Tibial nerve (tissue), 4 donors: ENCODE data around the gene GBGT1. TPM values are rescaled to one million over a fixed set of nuclear protein-coding genes. Genes with fewer than 3 reads are reported as not detected.

Experiments
- DNase-seq, 2 donors: peaks; one replicate each; pipeline ENCODE4 v3.0.0-alpha.2; 2019; ENCODE audit warnings: low spot score in 2 of 2
- H3K27ac ChIP-seq, 4 donors: fragments of 200-600 bp; sonication (generic) in 3 of 4; one replicate each; pipeline ENCODE4 v1.5.1; 2017 to 2019; ENCODE audit warnings: mild to moderate bottlenecking in 1 of 4
- H3K27me3 ChIP-seq, 2 donors: fragments of 200-600 bp; sonication (generic) in 1 of 2; one replicate each; pipeline versions ENCODE4 v1.5.1 to v1.6.0; 2017 to 2019
- H3K36me3 ChIP-seq, 3 donors: fragments of 200-600 bp; sonication (generic); one replicate each; pipeline ENCODE4 v1.5.1; 2018 to 2019
- H3K4me1 ChIP-seq, 4 donors: fragments of 200-600 bp; sonication (generic) in 3 of 4; one replicate each; pipeline ENCODE4 v1.5.1; 2017 to 2019
- H3K4me3 ChIP-seq, 4 donors: fragments of 200-600 bp; sonication (generic) in 3 of 4; one replicate each; pipeline ENCODE4 v1.5.1; 2017 to 2019; ENCODE audit warnings: mild to moderate bottlenecking in 1 of 4, moderate library complexity in 1 of 4
- H3K9me3 ChIP-seq, 4 donors: fragments of 200-600 bp; sonication (generic) in 3 of 4; one replicate each; pipeline ENCODE4 v1.5.1; 2017 to 2019
- EP300 ChIP-seq, 2 donors: sonication (generic); formaldehyde crosslinking; IDR thresholded peaks; one replicate each; pipeline ENCODE4 v1.6.1; 2017; ENCODE audit warnings: antibody characterized with exemption in 2 of 2, mild to moderate bottlenecking in 1 of 2
- POLR2A ChIP-seq, 2 donors: fragments of 450-650 bp; IDR thresholded peaks; one replicate each; pipeline ENCODE4 v1.6.1; 2017; ENCODE audit warnings: antibody characterized with exemption in 2 of 2, mild to moderate bottlenecking in 2 of 2, moderate library complexity in 2 of 2
- WGBS, 2 donors: methylation state at CpG; one replicate each; pipeline ENCODE4 v1.1.5; 2018; 5-methylcytosine and 5-hydroxymethylcytosine counted together
- total RNA-seq, 4 donors: library from RNA; depleted of rRNA; stranded (reverse); fragments of >200 nt; gene quantifications; one replicate each; pipeline ENCODE4 v1.1.0, GENCODE V29; 2016
- TF ChIP-seq, protein P1 (sequence below), 5 experiments: fragments of 200-600 bp in 3 of 5; fragments of 450-650 bp in 2 of 5; sonication (generic) in 3 of 5; IDR thresholded peaks; one replicate each; pipeline ENCODE4 v1.5.1; 2016 to 2019; ENCODE audit warnings: antibody characterized with exemption in 5 of 5, mild to moderate bottlenecking in 3 of 5, moderate library complexity in 2 of 5

GBGT1 gene
- total RNA-seq, 4 donors from 2014 or later = 15.3 to 63.3 (median 36.8) TPM

DNA sequence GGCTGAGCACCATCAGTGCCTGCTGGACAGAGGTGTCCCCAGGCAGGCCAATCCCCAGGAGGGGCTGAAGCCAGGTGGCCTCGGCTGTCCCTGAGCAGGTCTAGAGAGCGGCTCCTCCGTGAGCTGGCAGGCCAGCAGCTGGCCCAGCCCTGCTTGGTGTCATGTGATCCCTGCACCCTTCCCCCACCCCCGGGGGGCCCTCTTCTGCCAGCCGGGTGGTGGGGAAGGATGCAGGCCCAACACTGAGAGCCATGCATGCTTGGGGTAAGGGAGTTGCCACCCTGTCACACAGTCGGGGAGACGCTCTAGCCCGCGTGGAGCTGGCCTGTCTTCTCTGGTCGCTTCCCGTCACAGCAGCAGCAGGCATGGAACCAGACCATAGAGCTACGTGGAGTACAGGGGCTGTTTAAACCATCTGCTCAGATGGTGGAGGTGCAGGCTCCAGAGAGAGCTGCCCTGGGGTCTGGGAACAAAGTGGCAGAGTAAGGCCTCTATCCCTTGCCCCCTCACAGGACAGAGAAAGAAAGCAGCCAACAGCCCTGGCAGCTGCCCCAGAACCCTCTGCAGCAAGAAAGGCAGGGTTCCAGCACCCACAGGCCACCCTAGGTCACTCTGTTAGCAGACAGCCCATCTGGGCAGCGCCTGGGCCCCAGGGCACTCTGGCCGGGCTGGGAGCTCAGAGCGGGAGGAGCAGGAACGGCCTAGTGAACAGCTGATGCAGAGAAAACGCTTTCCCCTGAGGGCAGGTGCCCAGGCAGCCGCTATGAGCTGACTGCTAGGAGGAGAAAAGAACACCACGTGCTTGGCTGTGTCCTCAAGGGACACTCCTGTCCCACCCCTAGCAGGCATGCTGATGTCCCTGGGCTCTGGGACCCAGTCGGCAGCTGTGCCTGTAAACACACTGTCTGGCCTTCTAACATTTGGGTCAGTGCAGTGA lies 49.5 kb downstream of the GBGT1 start:
- no peaks in the 10 kb centered on the region for H3K27me3 ChIP-seq
- peak overlapping the region; percentile 46 to 84 (median 80) for H3K27ac ChIP-seq
- H3K4me1 ChIP-seq = peaks cover 0 to 78% (median 71%) of the 10 kb centered on the region in 4 donors
- peak in 1 of 2 donors; percentile 20 for TF ChIP-seq EP300 (IDR thresholded peaks at IDR 0.05)
- TF ChIP-seq, protein P1, sequence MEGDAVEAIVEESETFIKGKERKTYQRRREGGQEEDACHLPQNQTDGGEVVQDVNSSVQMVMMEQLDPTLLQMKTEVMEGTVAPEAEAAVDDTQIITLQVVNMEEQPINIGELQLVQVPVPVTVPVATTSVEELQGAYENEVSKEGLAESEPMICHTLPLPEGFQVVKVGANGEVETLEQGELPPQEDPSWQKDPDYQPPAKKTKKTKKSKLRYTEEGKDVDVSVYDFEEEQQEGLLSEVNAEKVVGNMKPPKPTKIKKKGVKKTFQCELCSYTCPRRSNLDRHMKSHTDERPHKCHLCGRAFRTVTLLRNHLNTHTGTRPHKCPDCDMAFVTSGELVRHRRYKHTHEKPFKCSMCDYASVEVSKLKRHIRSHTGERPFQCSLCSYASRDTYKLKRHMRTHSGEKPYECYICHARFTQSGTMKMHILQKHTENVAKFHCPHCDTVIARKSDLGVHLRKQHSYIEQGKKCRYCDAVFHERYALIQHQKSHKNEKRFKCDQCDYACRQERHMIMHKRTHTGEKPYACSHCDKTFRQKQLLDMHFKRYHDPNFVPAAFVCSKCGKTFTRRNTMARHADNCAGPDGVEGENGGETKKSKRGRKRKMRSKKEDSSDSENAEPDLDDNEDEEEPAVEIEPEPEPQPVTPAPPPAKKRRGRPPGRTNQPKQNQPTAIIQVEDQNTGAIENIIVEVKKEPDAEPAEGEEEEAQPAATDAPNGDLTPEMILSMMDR (IDR thresholded peaks at IDR 0.05) = no peak
- H3K36me3 ChIP-seq = peaks cover 3 to 31% (median 10%) of the 10 kb centered on the region in 3 donors
- WGBS, 2 donors = 28 to 34% methylated on average over 11 to 12 of the region's 20 CpGs
- no peaks in the 10 kb centered on the region for H3K9me3 ChIP-seq
- no peak overlapping the region for H3K4me3 ChIP-seq
- DNase-seq = no peak

DNA sequence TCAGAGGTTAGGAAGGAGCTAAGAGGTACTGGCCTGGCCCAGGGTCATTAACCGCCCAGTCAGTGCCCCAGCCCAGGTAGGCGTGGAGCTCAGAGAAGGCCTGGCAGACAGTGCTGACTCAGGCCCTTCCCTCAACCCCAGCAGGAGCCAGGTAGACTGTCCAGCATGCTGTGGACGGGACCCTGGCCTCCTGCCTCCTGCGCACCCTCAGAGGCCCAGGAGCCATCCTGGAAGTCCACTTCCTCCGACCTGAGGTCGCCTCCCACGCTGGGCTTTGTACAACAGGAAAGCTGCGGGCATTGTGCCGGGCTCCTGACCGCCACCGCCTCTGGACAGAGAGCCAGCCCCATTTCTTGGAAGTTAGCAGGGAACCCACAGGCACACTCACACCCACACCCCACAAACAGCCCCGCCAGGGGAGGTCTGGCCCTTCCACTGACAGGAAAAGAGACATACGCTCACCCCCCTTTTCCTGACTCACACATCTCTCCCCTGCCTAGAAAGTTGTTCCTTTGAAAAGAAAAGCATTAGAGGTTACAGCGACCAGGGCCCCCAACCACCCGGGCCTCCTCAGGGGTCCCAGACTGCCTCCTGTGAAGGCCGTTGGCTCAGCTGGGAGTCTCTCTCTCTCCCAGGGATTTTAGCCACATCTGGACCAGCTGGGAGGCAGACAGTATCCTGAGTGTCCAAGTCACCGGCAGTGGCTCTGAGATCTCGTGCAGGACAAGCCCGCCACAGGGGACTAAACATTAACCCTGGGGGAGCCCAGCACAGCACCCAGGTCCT lies 50.4 kb downstream of the GBGT1 start:
- no peak overlapping the region for H3K4me3 ChIP-seq
- peak in 1 of 2 donors; percentile 51 for TF ChIP-seq EP300 (IDR thresholded peaks at IDR 0.05)
- TF ChIP-seq POLR2A (IDR thresholded peaks at IDR 0.05) = no peak
- H3K36me3 ChIP-seq = peaks cover 3 to 39% (median 17%) of the 10 kb centered on the region in 3 donors
- 41% methylated on average over 10 to 16 of the region's 19 CpGs for WGBS, 2 donors
- no peak for DNase-seq
- H3K27ac ChIP-seq = peak overlapping the region; percentile 46 to 84 (median 80)
- no peaks in the 10 kb centered on the region for H3K27me3 ChIP-seq
- H3K4me1 ChIP-seq = peaks cover 0 to 70% (median 62%) of the 10 kb centered on the region in 4 donors
- H3K9me3 ChIP-seq = no peaks in the 10 kb centered on the region

DNA sequence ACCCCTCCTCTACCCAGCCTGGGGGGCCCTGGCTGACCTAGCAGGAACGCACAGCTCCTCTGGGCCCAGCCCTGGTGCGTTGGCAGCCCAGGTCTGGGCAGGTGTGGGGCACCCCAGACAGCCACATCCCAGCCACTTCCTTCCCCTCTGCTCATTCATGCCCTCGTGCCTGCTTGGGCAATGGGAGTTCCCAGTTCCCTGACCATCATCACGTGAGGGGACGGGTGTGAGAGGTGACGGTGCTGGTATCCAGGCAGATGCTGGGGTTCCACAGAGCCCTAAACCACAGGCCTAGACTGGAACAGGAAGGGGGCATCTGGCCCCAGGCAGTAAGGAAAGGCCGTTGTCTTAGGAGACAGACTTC lies 51.1 kb downstream of the GBGT1 start:
- peak; percentile 54 to 72 for DNase-seq
- Histone ChIP-seq H3K9me3 (no peaks in the 10 kb centered on the region), H3K27me3 (no peaks in the 10 kb centered on the region), H3K36me3 (peaks cover 6 to 47% (median 24%) of the 10 kb centered on the region in 3 donors), H3K4me1 (peaks cover 0 to 62% (median 57%) of the 10 kb centered on the region in 4 donors), H3K27ac (peak overlapping the region; percentile 46 to 84 (median 80)), H3K4me3 (no peak overlapping the region)
- 65 to 70% methylated on average over 3 to 7 of the region's 7 CpGs for WGBS, 2 donors
- TF ChIP-seq, protein P1 (IDR thresholded peaks at IDR 0.05) = no peak
- TF ChIP-seq EP300 (IDR thresholded peaks at IDR 0.05) = peak; percentile 17 to 75

DNA sequence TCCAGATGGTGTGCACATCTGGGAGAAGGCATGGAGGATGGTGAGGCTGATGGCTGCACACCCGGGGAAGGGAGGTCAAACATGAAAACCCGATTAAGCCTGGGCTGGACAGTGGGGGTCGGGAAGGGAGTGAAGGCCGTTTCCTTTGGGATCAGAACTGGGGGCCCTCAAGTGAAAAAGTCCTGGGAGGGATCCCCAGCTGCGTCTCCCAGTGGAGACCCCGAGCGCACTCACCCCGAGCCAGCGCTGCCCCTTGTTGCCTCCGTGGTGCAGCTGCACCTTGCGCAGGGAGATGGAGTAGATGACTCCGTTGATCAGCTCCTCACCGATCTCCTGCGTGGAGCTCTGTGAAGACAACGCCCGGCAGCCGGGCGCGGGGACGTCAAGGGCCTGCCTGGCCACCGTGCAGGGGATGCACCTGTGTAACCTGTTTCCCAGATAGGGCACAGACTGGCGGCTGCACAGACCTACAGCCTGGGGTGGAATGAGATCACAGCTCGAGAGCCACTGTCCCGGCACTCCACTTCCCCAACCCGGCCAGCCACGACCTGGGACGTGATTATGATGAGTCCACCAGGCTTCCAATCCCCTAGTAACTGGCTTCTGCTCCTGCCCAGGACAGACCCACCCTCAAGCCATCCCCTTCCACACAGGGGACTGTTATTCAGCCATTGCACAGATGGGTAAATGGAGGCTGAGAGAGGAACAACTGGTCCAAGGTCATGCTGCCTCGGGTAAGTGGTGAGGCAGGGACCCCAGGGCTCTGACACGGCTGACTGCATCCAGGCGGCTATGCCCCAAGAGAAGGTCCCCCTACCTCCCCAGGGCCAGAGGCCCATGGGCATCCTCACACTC lies 51.7 kb downstream of the GBGT1 start:
- WGBS, 2 donors = 91 to 92% methylated on average over 26 to 30 of the region's 30 CpGs
- H3K36me3 ChIP-seq = peaks cover 7 to 53% (median 29%) of the 10 kb centered on the region in 3 donors
- no peak overlapping the region for H3K4me3 ChIP-seq
- H3K27ac ChIP-seq = peak overlapping the region; percentile 46 to 84 (median 80)
- TF ChIP-seq, protein P1 (IDR thresholded peaks at IDR 0.05) = no peak
- TF ChIP-seq EP300 (IDR thresholded peaks at IDR 0.05) (no peak), POLR2A (IDR thresholded peaks at IDR 0.05) (no peak)
- DNase-seq = no peak
- no peaks in the 10 kb centered on the region for H3K27me3 ChIP-seq
- H3K9me3 ChIP-seq = no peaks in the 10 kb centered on the region
- H3K4me1 ChIP-seq = peaks cover 0 to 56% (median 50%) of the 10 kb centered on the region in 4 donors
